GM12878 (cell line): ENCODE results near the gene CYP2A6.
"Not testable (repeated sequence)": the region's sequence is repeated elsewhere in the genome, so short reads cannot be mapped to it uniquely, and the experiment has no call there.

Experiments used
- CEBPB ChIP-seq, 2 experiments: fragments of 150-350 bp in 1 of 2; IDR thresholded peaks; 2 replicates each; pipeline ENCODE4 v1.6.1; 2012 to 2014; ENCODE audit warnings: low read depth in 2 of 2, low read length in 2 of 2, borderline replicate concordance in 1 of 2, inconsistent platforms in 1 of 2
- ETV6 ChIP-seq, 2 experiments: fragments of 450-650 bp in 1 of 2; IDR thresholded peaks in 1 of 2; conservative IDR thresholded peaks in 1 of 2; 2 replicates each; pipeline ENCODE4 v1.6.1; 2014; ENCODE audit warnings: antibody characterized with exemption in 1 of 2, borderline replicate concordance in 1 of 2, low read depth in 1 of 2, mild to moderate bottlenecking in 1 of 2, moderate library complexity in 1 of 2
- HDAC2 ChIP-seq: fragments of 200-600 bp; sonication (generic); IDR thresholded peaks from 2 replicates; pipeline ENCODE4 v1.6.1; 2017

DNA sequence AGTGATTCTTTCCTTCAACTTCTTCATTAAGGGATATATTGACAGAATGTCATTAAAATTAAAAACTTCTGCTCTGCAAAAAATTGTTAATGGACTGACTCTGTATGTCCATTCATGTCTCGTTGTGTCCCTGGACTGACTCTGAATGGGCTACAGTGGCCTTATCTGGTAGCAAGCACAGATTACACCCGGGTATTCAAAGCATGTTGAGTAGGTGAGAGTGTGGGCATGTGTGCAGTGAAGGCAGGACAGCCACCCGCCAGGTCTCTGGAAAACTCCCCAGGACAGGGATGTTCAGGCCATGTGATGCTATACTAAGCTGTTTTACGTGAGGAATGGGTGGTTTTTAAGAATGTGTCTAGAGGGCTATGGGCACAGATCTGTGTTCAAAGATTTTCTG lies 24.6 kb upstream of the CYP2A6 start:
- TF ChIP-seq ETV6 (conservative IDR thresholded peaks at IDR 0.05 in 1 of 2, IDR thresholded peaks at IDR 0.05 in 1 of 2; ENCODE audit: borderline replicate concordance in 1 of 2, low read depth in 1 of 2); HDAC2; CEBPB (IDR thresholded peaks at IDR 0.05; ENCODE audit: borderline replicate concordance in 1 of 2, low read depth in 2 of 2, low read length in 2 of 2): not testable (repeated sequence)
